Fibroblast of lung (primary cell): ENCODE measurements around the gene TAF1C. TPM values are rescaled to one million over a fixed set of nuclear protein-coding genes. Genes with fewer than 3 reads are reported as not detected.
A peak's percentile ranks its signal among the peaks of the same experiment; 100 is the strongest.
"Not testable (repeated sequence)": the region's sequence is repeated elsewhere in the genome, so short reads cannot be mapped to it uniquely, and the experiment has no call there.

Experiments used
- DNase-seq, 2 donors: peaks; one replicate each; pipeline versions ENCODE4 v3.0.0 to v3.0.0-alpha.2; 2010; ENCODE audit warnings: low read depth in 2 of 2
- H2AFZ ChIP-seq: 2 replicates; pipeline ENCODE4 v1.5.1; 2012; ENCODE audit warnings: low read length, control low read depth, inconsistent platforms
- H3K27ac ChIP-seq: 2 replicates; pipeline ENCODE4 v1.5.1; 2011; ENCODE audit warnings: low read length, control low read depth; ENCODE audit not compliant: insufficient read depth
- H3K27me3 ChIP-seq: 2 replicates; pipeline ENCODE4 v1.5.1; 2011; ENCODE audit warnings: mild to moderate bottlenecking, low read length; ENCODE audit not compliant: control insufficient read depth, insufficient read depth
- H3K36me3 ChIP-seq: 2 replicates; pipeline ENCODE4 v1.5.1; 2011; ENCODE audit warnings: low read length; ENCODE audit not compliant: control insufficient read depth, insufficient read depth
- H3K4me1 ChIP-seq: 2 replicates; pipeline ENCODE4 v1.5.1; 2011; ENCODE audit warnings: low read length; ENCODE audit not compliant: control insufficient read depth, insufficient read depth; ENCODE audit errors: extremely low read depth
- H3K4me2 ChIP-seq: 2 replicates; pipeline ENCODE4 v1.5.1; 2011; ENCODE audit warnings: low read length, control low read depth; ENCODE audit not compliant: insufficient read depth; ENCODE audit errors: extremely low read depth
- H3K4me3 ChIP-seq, 4 experiments: fragments of 200-600 bp in 1 of 4; sonication (generic) in 1 of 4; replicated peaks in 1 of 4; 2 replicates each; pipeline ENCODE4 v1.5.1; 2011 to 2016; ENCODE audit warnings: low read length in 4 of 4, low read depth in 3 of 4, mild to moderate bottlenecking in 3 of 4, control low read depth in 2 of 4, inconsistent platforms in 1 of 4, mixed read lengths in 1 of 4; ENCODE audit not compliant: insufficient read depth in 1 of 4; ENCODE audit errors: control extremely low read depth in 1 of 4
- H3K79me2 ChIP-seq: 2 replicates; pipeline ENCODE4 v1.5.1; 2012; ENCODE audit warnings: mild to moderate bottlenecking, low read length, inconsistent platforms; ENCODE audit not compliant: control insufficient read depth, insufficient read depth
- H3K9ac ChIP-seq: 2 replicates; pipeline ENCODE4 v1.5.1; 2011; ENCODE audit warnings: mild to moderate bottlenecking, low read length, control low read depth; ENCODE audit not compliant: insufficient read depth
- H3K9me3 ChIP-seq: 2 replicates; pipeline ENCODE4 v1.5.1; 2012; ENCODE audit warnings: low read depth, low read length; ENCODE audit not compliant: control insufficient read depth, insufficient read depth
- H4K20me1 ChIP-seq: 2 replicates; pipeline ENCODE4 v1.5.1; 2011; ENCODE audit warnings: low read length; ENCODE audit not compliant: control insufficient read depth, insufficient read depth; ENCODE audit errors: extremely low read depth
- CTCF ChIP-seq, 2 donors: IDR thresholded peaks in 1 of 2; conservative IDR thresholded peaks in 1 of 2; 1 replicate in 1 of 2; 2 replicates in 1 of 2; pipeline ENCODE4 v1.5.1; 2011 to 2012; ENCODE audit warnings: low read length in 2 of 2, control low read depth in 1 of 2, inconsistent platforms in 1 of 2, low read depth in 1 of 2, mild to moderate bottlenecking in 1 of 2
- EZH2 ChIP-seq: IDR thresholded peaks from 2 replicates; pipeline ENCODE4 v1.5.1; 2012; ENCODE audit warnings: low read length, control low read depth, mild to moderate bottlenecking; ENCODE audit errors: missing control alignments
- polyA plus RNA-seq, 2 donors: library from polyadenylated mRNA; depleted of rRNA in 1 of 2; stranded (reverse) in 1 of 2; unstranded in 1 of 2; fragments of >200 nt; gene quantifications; 2 replicates each; pipeline ENCODE4 v1.2.1, GENCODE V29; 2011 to 2012; ENCODE audit warnings: missing spikeins in 1 of 2
- total RNA-seq: library from RNA; depleted of rRNA; stranded (reverse); fragments of >200 nt; gene quantifications from 2 replicates; pipeline ENCODE4 v1.2.1, GENCODE V29; 2014

TAF1C gene
- total and polyA plus RNA-seq, 2 donors (not counting 1 experiment from before 2014, with no cell fraction given): 9.3 to 12.9 TPM

- Histone ChIP-seq H3K79me2 (no peaks in the 10 kb centered on the region), H3K36me3 (no peaks in the 10 kb centered on the region), H3K4me2 (no peak overlapping the region), H3K9me3 (no peaks in the 10 kb centered on the region), H3K9ac (no peak overlapping the region), H3K27me3 (peaks cover 3% of the 10 kb centered on the region), H2AFZ (no peak overlapping the region), H4K20me1 (no peaks in the 10 kb centered on the region), H3K27ac (no peak overlapping the region), H3K4me1 (no peaks in the 10 kb centered on the region), H3K4me3 (no peak overlapping the region)
- TF ChIP-seq CTCF (conservative IDR thresholded peaks at IDR 0.05 in 1 of 2, IDR thresholded peaks at IDR 0.05 in 1 of 2; ENCODE audit: low read depth in 1 of 2, low read length in 2 of 2) (no peak), EZH2 (no peak)
- DNase-seq: no peak
These were observed 32.1 kb upstream of the TAF1C start for GRCh38 chr16:84218956-84219355.

- H3K4me1 ChIP-seq: no peaks in the 10 kb centered on the region
- peaks cover 3% of the 10 kb centered on the region for H3K27me3 ChIP-seq
- no peaks in the 10 kb centered on the region for H3K36me3 ChIP-seq
- no peaks in the 10 kb centered on the region for H4K20me1 ChIP-seq
- H3K27ac ChIP-seq: no peak overlapping the region
- H3K9me3 ChIP-seq: no peaks in the 10 kb centered on the region
- no peaks in the 10 kb centered on the region for H3K79me2 ChIP-seq
- H3K4me2 ChIP-seq: no peak overlapping the region
- H2AFZ ChIP-seq: no peak overlapping the region
- no peak overlapping the region for H3K4me3 ChIP-seq
- no peak for TF ChIP-seq CTCF (conservative IDR thresholded peaks at IDR 0.05 in 1 of 2, IDR thresholded peaks at IDR 0.05 in 1 of 2; ENCODE audit: low read depth in 1 of 2, low read length in 2 of 2)
- TF ChIP-seq EZH2: no peak
- H3K9ac ChIP-seq: no peak overlapping the region
- DNase-seq: peak in 1 of 2 donors; percentile 42
These were observed 31.4 kb upstream of the TAF1C start for GRCh38 chr16:84218176-84218823.

- H3K79me2 ChIP-seq, H3K4me1 ChIP-seq, H2AFZ ChIP-seq, H3K27ac ChIP-seq, H3K36me3 ChIP-seq, H3K9ac ChIP-seq, H4K20me1 ChIP-seq, H3K4me3 ChIP-seq, H3K9me3 ChIP-seq, H3K4me2 ChIP-seq, DNase-seq, H3K27me3 ChIP-seq: not testable (repeated sequence)
These were observed 29.3 kb upstream of the TAF1C start for GRCh38 chr16:84216144-84216543.
